Small intestine (tissue), 16 donors: Measurements from ENCODE around the gene PRSS48. TPM values are rescaled to one million over a fixed set of nuclear protein-coding genes. Genes with fewer than 3 reads are reported as not detected.
"Not testable (repeated sequence)": the region's sequence is repeated elsewhere in the genome, so short reads cannot be mapped to it uniquely, and the experiment has no call there.

Source experiments
- DNase-seq, 2 donors: peaks; one replicate each; pipeline versions ENCODE4 v3.0.0 to v3.0.0-alpha.2; 2013
- FAIRE-seq: peaks from 2 replicates; lab custom pipeline; 2012; peaks lifted over from hg19 to GRCh38; lab: Jason Lieb, UNC
- H3K27ac ChIP-seq, 3 donors: one replicate each; pipeline ENCODE4 v1.5.1; 2013; ENCODE audit warnings: low read length in 2 of 3, mild to moderate bottlenecking in 2 of 3, control low read depth in 1 of 3, inconsistent platforms in 1 of 3, low read depth in 1 of 3, moderate library complexity in 1 of 3
- H3K27me3 ChIP-seq, 3 donors: one replicate each; pipeline ENCODE4 v1.6.1; 2013; ENCODE audit warnings: low read length in 3 of 3, inconsistent platforms in 1 of 3; ENCODE audit not compliant: control insufficient read depth in 3 of 3, insufficient read depth in 3 of 3
- H3K36me3 ChIP-seq, 3 donors: one replicate each; pipeline ENCODE4 v1.6.1; 2013; ENCODE audit warnings: low read length in 3 of 3, inconsistent platforms in 1 of 3, low read depth in 1 of 3, mild to moderate bottlenecking in 1 of 3, moderate library complexity in 1 of 3; ENCODE audit not compliant: control insufficient read depth in 3 of 3, insufficient read depth in 2 of 3
- H3K4me1 ChIP-seq, 3 donors: one replicate each; pipeline ENCODE4 v1.6.1; 2013; ENCODE audit warnings: low read length in 2 of 3, inconsistent platforms in 1 of 3, low read depth in 1 of 3, mild to moderate bottlenecking in 1 of 3, moderate library complexity in 1 of 3; ENCODE audit not compliant: control insufficient read depth in 3 of 3, insufficient read depth in 2 of 3
- H3K4me3 ChIP-seq, 3 donors: one replicate each; pipeline ENCODE4 v1.5.1; 2013; ENCODE audit warnings: low read length in 3 of 3, control low read depth in 1 of 3, inconsistent platforms in 1 of 3, low read depth in 1 of 3, mild to moderate bottlenecking in 1 of 3, moderate library complexity in 1 of 3
- H3K9me3 ChIP-seq, 2 donors: one replicate each; pipeline ENCODE4 v1.6.1; 2013; ENCODE audit warnings: low read depth in 1 of 2, low read length in 1 of 2; ENCODE audit not compliant: control insufficient read depth in 2 of 2, insufficient read depth in 1 of 2
- WGBS, 3 donors: extraction: QIAGEN DNeasy Blood & Tissue Kit; methylation state at CpG; one replicate each; pipeline ENCODE4 v1.1.7; 2013; 5-methylcytosine and 5-hydroxymethylcytosine counted together
- long read RNA-seq, 10 donors: transcript quantifications; one replicate each; lab custom pipeline, GENCODE V29; 2026
- polyA plus RNA-seq, 4 donors: library from polyadenylated mRNA; stranded (reverse) in 3 of 4; unstranded in 1 of 4; fragments of 200-250 nt in 3 of 4; fragments of 120-200 nt in 1 of 4; gene quantifications; one replicate each; pipeline versions ENCODE4 v1.2.1 to v1.2.3, GENCODE V29; 2013
- donor health status: healthy with polysubstance abuse.
- donor health status: control.
- donor health status: control.
- donor health status: Bipolar disorder and iron deficiency.
- donor health status: healthy.

The PRSS48 gene
- not detected for polyA plus RNA-seq
- long read RNA-seq, donor 1 = 0 reads
- long read RNA-seq, donor 2 = 0 reads
- long read RNA-seq, donor 3 = 0 reads
- long read RNA-seq, donor 4 = 0 reads
- long read RNA-seq, donor 5 = 0 reads
- long read RNA-seq, donor 6 = 0 reads
- long read RNA-seq, donor 7, partial matches to known transcripts = 25 of 25 reads
- long read RNA-seq, donor 7, other reads (novel, unspliced or antisense) = 0 of 25 reads
- long read RNA-seq, donor 8 = 0 reads
- long read RNA-seq, donor 9 = 0 reads
- long read RNA-seq, donor 10 = 0 reads

- H3K27me3 ChIP-seq = no peaks in the 10 kb centered on the region
- H3K36me3 ChIP-seq = peaks cover 0 to 15% (median 0%) of the 10 kb centered on the region in 3 donors
- 50 to 63% (median 62%) methylated on average over 7 of the region's 7 CpGs for WGBS, 3 donors
- H3K27ac ChIP-seq = no peak within 1 kb of the TSS
- peaks cover 1 to 4% (median 3%) of the 10 kb centered on the region in 3 donors for H3K4me1 ChIP-seq
- no peak within 1 kb of the TSS for H3K4me3 ChIP-seq
- FAIRE-seq (no peak), DNase-seq (peak; percentile 74 to 81)
- no peaks in the 10 kb centered on the region for H3K9me3 ChIP-seq
These were observed at the start of gene PRSS48 for GRCh38 chr4:151276787-151277562. Gene PRSS48, plus strand, starts transcription at chr4:151277161. Its CDS starts 12 bp downstream, at chr4:151277173.

- Histone ChIP-seq H3K9me3 (no peaks in the 10 kb centered on the region), H3K27ac (no peak overlapping the region), H3K4me3 (no peak overlapping the region), H3K36me3 (no peaks in the 10 kb centered on the region), H3K4me1 (no peaks in the 10 kb centered on the region), H3K27me3 (no peaks in the 10 kb centered on the region)
- DNase-seq (no peak), FAIRE-seq (no peak)
- 68 to 93% (median 76%) methylated on average over 1 of the region's 1 CpG for WGBS, 3 donors
These were observed 49.8 kb upstream of the PRSS48 start for GRCh38 chr4:151227172-151227571.

- Histone ChIP-seq H3K36me3 (no peaks in the 10 kb centered on the region), H3K4me1 (no peaks in the 10 kb centered on the region), H3K27ac (peak overlapping the region in 2 of 3 donors; percentile 19 to 86), H3K4me3 (no peak overlapping the region), H3K27me3 (no peaks in the 10 kb centered on the region), H3K9me3 (no peaks in the 10 kb centered on the region)
- DNase-seq = no peak
- 36 to 73% (median 51%) methylated on average over 3 of the region's 3 CpGs for WGBS, 3 donors
- no peak for FAIRE-seq
These were observed 49.2 kb upstream of the PRSS48 start for GRCh38 chr4:151227731-151228130.

- H3K9me3 ChIP-seq = no peaks in the 10 kb centered on the region
- no peak overlapping the region for H3K4me3 ChIP-seq
- H3K27ac ChIP-seq = peak overlapping the region in 2 of 3 donors; percentile 19 to 31
- no peaks in the 10 kb centered on the region for H3K4me1 ChIP-seq
- H3K36me3 ChIP-seq = no peaks in the 10 kb centered on the region
- DNase-seq = no peak
- WGBS, 3 donors = 72 to 90% (median 78%) methylated on average over 6 of the region's 6 CpGs
- FAIRE-seq = no peak
- no peaks in the 10 kb centered on the region for H3K27me3 ChIP-seq
These were observed 48.5 kb upstream of the PRSS48 start for GRCh38 chr4:151228189-151229119.

- no peak overlapping the region for H3K27ac ChIP-seq
- no peak for DNase-seq
- no peak overlapping the region for H3K4me3 ChIP-seq
- H3K9me3 ChIP-seq = no peaks in the 10 kb centered on the region
- no peaks in the 10 kb centered on the region for H3K36me3 ChIP-seq
- 89 to 95% (median 95%) methylated on average over 7 of the region's 7 CpGs for WGBS, 3 donors
- H3K4me1 ChIP-seq = no peaks in the 10 kb centered on the region
- no peaks in the 10 kb centered on the region for H3K27me3 ChIP-seq
- no peak for FAIRE-seq
These were observed 44.9 kb upstream of the PRSS48 start for GRCh38 chr4:151231915-151232595.

GRCh38 chr4:151233600-151233999 lies 43.4 kb upstream of the PRSS48 start:
- H3K27me3 ChIP-seq = no peaks in the 10 kb centered on the region
- 96 to 97% (median 96%) methylated on average over 5 of the region's 5 CpGs for WGBS, 3 donors
- no peak overlapping the region for H3K4me3 ChIP-seq
- H3K27ac ChIP-seq = no peak overlapping the region
- no peaks in the 10 kb centered on the region for H3K9me3 ChIP-seq
- DNase-seq (no peak), FAIRE-seq (no peak)
- no peaks in the 10 kb centered on the region for H3K4me1 ChIP-seq
- H3K36me3 ChIP-seq = no peaks in the 10 kb centered on the region

- H3K9me3 ChIP-seq, H3K4me3 ChIP-seq, H3K36me3 ChIP-seq, FAIRE-seq, DNase-seq, H3K4me1 ChIP-seq, H3K27me3 ChIP-seq, H3K27ac ChIP-seq: not testable (repeated sequence)
- 95 to 100% (median 96%) methylated on average over 1 of the region's 1 CpG for WGBS, 3 donors
These were observed 41.6 kb upstream of the PRSS48 start for GRCh38 chr4:151235373-151235772.
